IMR-90 (cell line): Measurements from ENCODE around the gene PAK4.

ENCODE experiments used
- RFX5 ChIP-seq: IDR thresholded peaks from 2 replicates; pipeline ENCODE4 v1.8.0; 2012; ENCODE audit warnings: low read depth, mild to moderate bottlenecking, low read length, moderate library complexity
- TF ChIP-seq, protein P1 (sequence below): conservative IDR thresholded peaks from 2 replicates; pipeline ENCODE4 v1.5.1; 2012; ENCODE audit warnings: mild to moderate bottlenecking, low read depth, low read length, improper control_type of control experiment

- TF ChIP-seq RFX5, result no peak
- TF ChIP-seq, protein P1, sequence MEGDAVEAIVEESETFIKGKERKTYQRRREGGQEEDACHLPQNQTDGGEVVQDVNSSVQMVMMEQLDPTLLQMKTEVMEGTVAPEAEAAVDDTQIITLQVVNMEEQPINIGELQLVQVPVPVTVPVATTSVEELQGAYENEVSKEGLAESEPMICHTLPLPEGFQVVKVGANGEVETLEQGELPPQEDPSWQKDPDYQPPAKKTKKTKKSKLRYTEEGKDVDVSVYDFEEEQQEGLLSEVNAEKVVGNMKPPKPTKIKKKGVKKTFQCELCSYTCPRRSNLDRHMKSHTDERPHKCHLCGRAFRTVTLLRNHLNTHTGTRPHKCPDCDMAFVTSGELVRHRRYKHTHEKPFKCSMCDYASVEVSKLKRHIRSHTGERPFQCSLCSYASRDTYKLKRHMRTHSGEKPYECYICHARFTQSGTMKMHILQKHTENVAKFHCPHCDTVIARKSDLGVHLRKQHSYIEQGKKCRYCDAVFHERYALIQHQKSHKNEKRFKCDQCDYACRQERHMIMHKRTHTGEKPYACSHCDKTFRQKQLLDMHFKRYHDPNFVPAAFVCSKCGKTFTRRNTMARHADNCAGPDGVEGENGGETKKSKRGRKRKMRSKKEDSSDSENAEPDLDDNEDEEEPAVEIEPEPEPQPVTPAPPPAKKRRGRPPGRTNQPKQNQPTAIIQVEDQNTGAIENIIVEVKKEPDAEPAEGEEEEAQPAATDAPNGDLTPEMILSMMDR, result no peak
Observed at GRCh38 chr19:39188960-39189359, 63.4 kb downstream of the PAK4 start.
